Activated CD8-positive, alpha-beta memory T cell treated with anti-CD3 and anti-CD28 coated beads for 36 hours (primary cell): ENCODE results near the gene ATP1B1. TPM values are rescaled to one million over a fixed set of nuclear protein-coding genes. Genes with fewer than 3 reads are reported as not detected.
"Not testable (repeated sequence)": the region's sequence is repeated elsewhere in the genome, so short reads cannot be mapped to it uniquely, and the experiment has no call there.

Experiments used
- CTCF ChIA-PET: fragments of 350-600 bp; sonication (Branson Sonifier 250); formaldehyde crosslinking; loops from one replicate; lab custom pipeline; 2021; ENCODE audit warnings: antibody characterized with exemption; lab: Charles Lee
- POLR2A ChIA-PET: fragments of 350-600 bp; sonication (Branson Sonifier 250); formaldehyde crosslinking; loops from one replicate; lab custom pipeline; 2021; ENCODE audit warnings: antibody characterized with exemption; lab: Charles Lee
- total RNA-seq, 2 experiments: library from RNA; stranded (reverse); gene quantifications; one replicate each; pipeline ENCODE4 v1.2.3, GENCODE V29; 2021

The ATP1B1 gene
- total RNA-seq, 2 experiments from 2014 or later, result 5.2 to 5.7 TPM

- CTCF ChIA-PET, result no interaction called here
- POLR2A ChIA-PET, result no interaction called here
Observed at GRCh38 chr1:169110236-169110635, 3.7 kb downstream of the ATP1B1 start.

- ChIA-PET CTCF (no interaction called here), POLR2A (no interaction called here)
Observed at GRCh38 chr1:169110689-169111447, 4.4 kb downstream of the ATP1B1 start.

- CTCF ChIA-PET, result no interaction called here
- POLR2A ChIA-PET, result no interaction called here
Observed at GRCh38 chr1:169111472-169111871, 5.0 kb downstream of the ATP1B1 start.

- CTCF ChIA-PET, result no interaction called here
- POLR2A ChIA-PET, result interaction anchor here (0.5 kb wide), 1 partner anchor 23 kb away, joined by 5 read pairs; no protein-coding TSS in a partner anchor
Observed at GRCh38 chr1:169112241-169112640, 5.8 kb downstream of the ATP1B1 start.

- ChIA-PET POLR2A (no interaction called here), CTCF (no interaction called here)
Observed at GRCh38 chr1:169113613-169114119, 7.2 kb downstream of the ATP1B1 start.

GRCh38 chr1:169115891-169116585 lies 9.5 kb downstream of the ATP1B1 start:
- CTCF ChIA-PET, result no interaction called here

GRCh38 chr1:169117014-169117413 lies 10.5 kb downstream of the ATP1B1 start:
- POLR2A ChIA-PET, result no interaction called here
- CTCF ChIA-PET, result interaction anchor here (1.7 kb wide), 1 partner anchor 9 kb away, joined by 7 read pairs; no protein-coding TSS in a partner anchor

More at GRCh38 chr1:169115891-169116585, 9.5 kb downstream of the ATP1B1 start:
- POLR2A ChIA-PET, result no interaction called here

- POLR2A ChIA-PET, result no interaction called here
- CTCF ChIA-PET, result interaction anchor here (1.7 kb wide), 1 partner anchor 10 kb away, joined by 7 read pairs; no protein-coding TSS in a partner anchor
Observed at GRCh38 chr1:169117599-169117998, 11.1 kb downstream of the ATP1B1 start.

GRCh38 chr1:169118227-169118626 lies 11.7 kb downstream of the ATP1B1 start:
- CTCF ChIA-PET, result interaction anchor here (1.7 kb wide), 1 partner anchor 11 kb away, joined by 7 read pairs; no protein-coding TSS in a partner anchor
- POLR2A ChIA-PET, result no interaction called here

- ChIA-PET POLR2A (no interaction called here), CTCF (no interaction called here)
Observed at GRCh38 chr1:169119405-169119804, 12.9 kb downstream of the ATP1B1 start.

GRCh38 chr1:169120066-169120465 lies 13.6 kb downstream of the ATP1B1 start:
- POLR2A ChIA-PET, result no interaction called here
- CTCF ChIA-PET, result no interaction called here

GRCh38 chr1:169121146-169121923 lies 14.8 kb downstream of the ATP1B1 start:
- CTCF ChIA-PET, result no interaction called here
- POLR2A ChIA-PET, result no interaction called here

GRCh38 chr1:169122976-169123375 lies 16.5 kb downstream of the ATP1B1 start:
- CTCF ChIA-PET, result no interaction called here
- POLR2A ChIA-PET, result no interaction called here

- POLR2A ChIA-PET, result no interaction called here
- CTCF ChIA-PET, result no interaction called here
Observed at GRCh38 chr1:169124459-169124858, 18.0 kb downstream of the ATP1B1 start.

- CTCF ChIA-PET, POLR2A ChIA-PET: not testable (repeated sequence)
Observed at GRCh38 chr1:169125597-169125996, 19.1 kb downstream of the ATP1B1 start.

- CTCF ChIA-PET, result no interaction called here
- POLR2A ChIA-PET, result no interaction called here
Observed at GRCh38 chr1:169126335-169126734, 19.8 kb downstream of the ATP1B1 start.

GRCh38 chr1:169127305-169127704 lies 20.8 kb downstream of the ATP1B1 start:
- ChIA-PET POLR2A (no interaction called here), CTCF (no interaction called here)

- POLR2A ChIA-PET, result no interaction called here
- CTCF ChIA-PET, result no interaction called here
Observed at GRCh38 chr1:169128562-169128961, 22.1 kb downstream of the ATP1B1 start.

GRCh38 chr1:169129109-169129784 lies 22.8 kb downstream of the ATP1B1 start:
- POLR2A ChIA-PET, result no interaction called here
- CTCF ChIA-PET, result no interaction called here
